Liver (tissue), 9 donors: Measurements from ENCODE around the gene GFRA4. TPM values are rescaled to one million over a fixed set of nuclear protein-coding genes. Genes with fewer than 3 reads are reported as not detected.

Experiments
- DNase-seq: peaks from one replicate; pipeline ENCODE4 v3.0.0-alpha.2; 2017; ENCODE audit warnings: low spot score
- H3K27ac ChIP-seq, 2 donors: one replicate each; pipeline ENCODE4 v1.7.0; 2013; ENCODE audit warnings: inconsistent platforms in 2 of 2, low read length in 2 of 2, control low read depth in 1 of 2, low read depth in 1 of 2, mild to moderate bottlenecking in 1 of 2
- H3K27me3 ChIP-seq, 4 donors: one replicate each; pipeline versions ENCODE4 v1.6.1 to v1.7.0; 2013; ENCODE audit warnings: low read length in 3 of 4, inconsistent platforms in 1 of 4, mild to moderate bottlenecking in 1 of 4, moderate library complexity in 1 of 4; ENCODE audit not compliant: control insufficient read depth in 4 of 4, insufficient read depth in 4 of 4
- H3K36me3 ChIP-seq, 4 donors: one replicate each; pipeline versions ENCODE4 v1.6.1 to v1.7.0; 2013; ENCODE audit warnings: low read length in 3 of 4, mild to moderate bottlenecking in 3 of 4, low read depth in 1 of 4, moderate library complexity in 1 of 4; ENCODE audit not compliant: control insufficient read depth in 4 of 4, insufficient read depth in 3 of 4
- H3K4me1 ChIP-seq, 4 donors: one replicate each; pipeline versions ENCODE4 v1.6.1 to v1.7.0; 2013; ENCODE audit warnings: low read length in 3 of 4, mild to moderate bottlenecking in 3 of 4, moderate library complexity in 1 of 4; ENCODE audit not compliant: control insufficient read depth in 4 of 4, insufficient read depth in 4 of 4
- H3K4me3 ChIP-seq, 3 donors: one replicate each; pipeline versions ENCODE4 v1.6.1 to v1.7.0; 2013; ENCODE audit warnings: low read length in 3 of 3, control low read depth in 1 of 3, low read depth in 1 of 3, mild to moderate bottlenecking in 1 of 3
- H3K9ac ChIP-seq, 2 donors: one replicate each; pipeline ENCODE4 v1.7.0; 2013; ENCODE audit warnings: low read length in 2 of 2, mild to moderate bottlenecking in 2 of 2, moderate library complexity in 2 of 2, control low read depth in 1 of 2, low read depth in 1 of 2
- H3K9me3 ChIP-seq, 4 donors: one replicate each; pipeline versions ENCODE4 v1.6.1 to v1.7.0; 2013; ENCODE audit warnings: low read length in 3 of 4; ENCODE audit not compliant: control insufficient read depth in 4 of 4
- ATF3 ChIP-seq: IDR thresholded peaks from 2 replicates; pipeline ENCODE4 v1.6.1; 2016; ENCODE audit warnings: antibody characterized with exemption
- CTCF ChIP-seq: fragments of 150-350 bp; IDR thresholded peaks from 2 replicates; pipeline ENCODE4 v1.5.1; 2017; ENCODE audit warnings: improper control_type of control experiment, low read depth, low read length; ENCODE audit not compliant: missing input control
- EGR1 ChIP-seq, 2 donors: IDR thresholded peaks; 2 replicates each; pipeline ENCODE4 v1.6.1; 2016 to 2018; ENCODE audit warnings: antibody characterized with exemption in 2 of 2, low read depth in 2 of 2
- FOXA1 ChIP-seq: IDR thresholded peaks from 2 replicates; pipeline ENCODE4 v1.6.1; 2016; ENCODE audit warnings: antibody characterized with exemption
- FOXA2 ChIP-seq: IDR thresholded peaks from 2 replicates; pipeline ENCODE4 v1.6.1; 2016; ENCODE audit warnings: antibody characterized with exemption
- GABPA ChIP-seq, 2 donors: IDR thresholded peaks in 1 of 2; conservative IDR thresholded peaks in 1 of 2; 2 replicates each; pipeline ENCODE4 v1.6.1; 2016; ENCODE audit warnings: antibody characterized with exemption in 2 of 2, mild to moderate bottlenecking in 1 of 2, moderate library complexity in 1 of 2
- HNF4A ChIP-seq, 2 donors: conservative IDR thresholded peaks; 2 replicates each; pipeline ENCODE4 v1.6.1; 2016; ENCODE audit warnings: antibody characterized with exemption in 2 of 2, mild to moderate bottlenecking in 2 of 2
- HNF4G ChIP-seq: IDR thresholded peaks from 2 replicates; pipeline ENCODE4 v1.6.1; 2016; ENCODE audit warnings: antibody characterized with exemption
- JUND ChIP-seq, 2 donors: IDR thresholded peaks; 2 replicates each; pipeline ENCODE4 v1.6.1; 2016; ENCODE audit warnings: antibody characterized with exemption in 2 of 2
- MAX ChIP-seq: IDR thresholded peaks from 2 replicates; pipeline ENCODE4 v1.6.1; 2016; ENCODE audit warnings: antibody characterized with exemption
- NR2F2 ChIP-seq: IDR thresholded peaks from 2 replicates; pipeline ENCODE4 v1.6.1; 2016; ENCODE audit warnings: antibody characterized with exemption
- RAD21 ChIP-seq, 2 donors: IDR thresholded peaks; 2 replicates each; pipeline ENCODE4 v1.6.1; 2016; ENCODE audit warnings: antibody characterized with exemption in 2 of 2, mild to moderate bottlenecking in 2 of 2
- REST ChIP-seq: IDR thresholded peaks from 2 replicates; pipeline ENCODE4 v1.6.1; 2016; ENCODE audit warnings: antibody characterized with exemption, mild to moderate bottlenecking
- RXRA ChIP-seq, 2 donors: IDR thresholded peaks; 2 replicates each; pipeline ENCODE4 v1.6.1; 2017 to 2018; ENCODE audit warnings: antibody characterized with exemption in 2 of 2, mild to moderate bottlenecking in 1 of 2
- SP1 ChIP-seq: IDR thresholded peaks from 2 replicates; pipeline ENCODE4 v1.6.1; 2018; ENCODE audit warnings: antibody characterized with exemption, mild to moderate bottlenecking
- TAF1 ChIP-seq: conservative IDR thresholded peaks from 2 replicates; pipeline ENCODE4 v1.6.1; 2016; ENCODE audit warnings: antibody characterized with exemption, mild to moderate bottlenecking
- YY1 ChIP-seq: IDR thresholded peaks from 2 replicates; pipeline ENCODE4 v1.6.1; 2016; ENCODE audit warnings: antibody characterized with exemption, mild to moderate bottlenecking
- ZBTB33 ChIP-seq: IDR thresholded peaks from 2 replicates; pipeline ENCODE4 v1.6.1; 2016; ENCODE audit warnings: antibody characterized with exemption
- WGBS: extraction: QIAGEN DNeasy Blood & Tissue Kit; methylation state at CpG from one replicate; pipeline ENCODE4 v1.1.7; 2013; 5-methylcytosine and 5-hydroxymethylcytosine counted together
- polyA plus RNA-seq, 2 donors: library from polyadenylated mRNA; stranded (reverse) in 1 of 2; unstranded in 1 of 2; fragments of 200-250 nt in 1 of 2; fragments of >200 nt in 1 of 2; fragmentation: Nextera tagmentation in 1 of 2; extraction: Ambion mirVana in 1 of 2; gene quantifications; one replicate each; pipeline versions ENCODE4 v1.2.1 to v1.2.3, GENCODE V29; 2013 to 2015
- total RNA-seq, 2 donors: library from RNA; depleted of rRNA; stranded (reverse); fragments of >200 nt; gene quantifications; one replicate each; pipeline ENCODE4 v1.2.3, GENCODE V29; 2014
- donor health status: healthy.
- donor health status: healthy.
- donor health status: healthy.
- donor health status: healthy.
- donor health status: healthy.

GFRA4 gene
- total and polyA plus RNA-seq, 4 donors, result not detected

GRCh38 chr20:3699037-3699436 is 35.8 kb upstream of the GFRA4 start:
- Histone ChIP-seq H3K9ac (no peak overlapping the region), H3K4me1 (no peaks in the 10 kb centered on the region), H3K4me3 (no peak overlapping the region), H3K36me3 (no peaks in the 10 kb centered on the region), H3K27ac (no peak overlapping the region), H3K27me3 (no peaks in the 10 kb centered on the region), H3K9me3 (peaks cover 0 to 3% (median 0%) of the 10 kb centered on the region in 4 donors)
- WGBS, result 91% methylated on average over 16 of the region's 16 CpGs
- TF ChIP-seq RAD21 (IDR thresholded peaks at IDR 0.05) (no peak), TAF1 (no peak), ZBTB33 (no peak), FOXA1 (no peak), MAX (no peak), CTCF (no peak), HNF4A (conservative IDR thresholded peaks at IDR 0.05) (no peak), SP1 (no peak), HNF4G (no peak), EGR1 (IDR thresholded peaks at IDR 0.05; ENCODE audit: low read depth in 2 of 2) (no peak), NR2F2 (no peak), ATF3 (no peak), REST (no peak), FOXA2 (no peak), GABPA (IDR thresholded peaks at IDR 0.05 in 1 of 2, conservative IDR thresholded peaks at IDR 0.05 in 1 of 2) (no peak), YY1 (no peak), JUND (IDR thresholded peaks at IDR 0.05) (no peak), RXRA (IDR thresholded peaks at IDR 0.05) (no peak)
- no peak for DNase-seq
